KMS-11 (cell line): ENCODE measurements around the gene UQCR11.

Source experiments
- H2AFZ ChIP-seq: fragments of 200-600 bp; sonication (generic); 2 replicates; pipeline ENCODE4 v1.6.1; 2016; ENCODE audit warnings: antibody characterized with exemption, mixed run types, low read depth
- H3K27ac ChIP-seq: fragments of 200-600 bp; sonication (generic); 2 replicates; pipeline ENCODE4 v1.6.1; 2016; ENCODE audit warnings: mild to moderate bottlenecking, mixed run types
- H3K27me3 ChIP-seq: fragments of 200-600 bp; sonication (generic); 2 replicates; pipeline ENCODE4 v1.6.1; 2017; ENCODE audit warnings: mild to moderate bottlenecking, low read depth, mixed run types, moderate library complexity; ENCODE audit not compliant: insufficient read depth
- H3K36me3 ChIP-seq: fragments of 200-600 bp; sonication (generic); 2 replicates; pipeline ENCODE4 v1.6.1; 2017; ENCODE audit warnings: mild to moderate bottlenecking, mixed run types; ENCODE audit not compliant: insufficient read depth
- H3K4me1 ChIP-seq: fragments of 200-600 bp; sonication (generic); 2 replicates; pipeline ENCODE4 v1.6.1; 2016; ENCODE audit warnings: mild to moderate bottlenecking, low read depth, mixed run types; ENCODE audit not compliant: poor library complexity, severe bottlenecking
- H3K4me2 ChIP-seq: fragments of 200-600 bp; sonication (generic); 2 replicates; pipeline ENCODE4 v1.7.0; 2016; ENCODE audit warnings: mild to moderate bottlenecking, mixed run types
- H3K4me3 ChIP-seq: fragments of 200-600 bp; sonication (generic); IDR thresholded peaks from 2 replicates; pipeline ENCODE4 v1.6.1; 2017; ENCODE audit warnings: low read depth, low read length, mixed read lengths; ENCODE audit not compliant: insufficient read depth
- H3K79me2 ChIP-seq: fragments of 200-600 bp; sonication (generic); 2 replicates; pipeline ENCODE4 v1.6.1; 2016; ENCODE audit warnings: low read depth, mixed run types; ENCODE audit not compliant: insufficient read depth
- H3K9ac ChIP-seq: fragments of 200-600 bp; sonication (generic); 2 replicates; pipeline ENCODE4 v1.6.1; 2016; ENCODE audit warnings: mild to moderate bottlenecking, mixed run types
- H4K20me1 ChIP-seq: fragments of 200-600 bp; sonication (generic); 2 replicates; pipeline ENCODE4 v1.6.1; 2016; ENCODE audit warnings: mild to moderate bottlenecking, mixed run types; ENCODE audit not compliant: insufficient read depth
- CTCF ChIP-seq: fragments of 200-600 bp; sonication (generic); conservative IDR thresholded peaks from 2 replicates; pipeline ENCODE4 v1.6.1; 2017; ENCODE audit warnings: low read depth, mild to moderate bottlenecking, antibody characterized with exemption, low read length, moderate library complexity, mixed read lengths

Gene UQCR11

GRCh38 chr19:1558552-1558951 lies 46.7 kb downstream of the UQCR11 start:
- Histone ChIP-seq H3K4me1 (no peaks in the 10 kb centered on the region), H3K4me3 (no peak overlapping the region), H3K4me2 (no peak overlapping the region), H2AFZ (no peak overlapping the region), H3K9ac (no peak overlapping the region), H3K79me2 (no peaks in the 10 kb centered on the region), H3K36me3 (no peaks in the 10 kb centered on the region), H3K27ac (no peak overlapping the region), H3K27me3 (no peaks in the 10 kb centered on the region), H4K20me1 (no peaks in the 10 kb centered on the region)
- no peak for TF ChIP-seq CTCF

GRCh38 chr19:1556390-1557070 lies 48.7 kb downstream of the UQCR11 start:
- Histone ChIP-seq H3K27ac (no peak overlapping the region), H4K20me1 (no peaks in the 10 kb centered on the region), H3K4me3 (no peak overlapping the region), H3K4me1 (no peaks in the 10 kb centered on the region), H3K79me2 (no peaks in the 10 kb centered on the region), H3K36me3 (no peaks in the 10 kb centered on the region), H3K9ac (no peak overlapping the region), H2AFZ (no peak overlapping the region), H3K27me3 (peaks cover under 1% of the 10 kb centered on the region; the same call in 1 of the 2 replicates), H3K4me2 (no peak overlapping the region)
- TF ChIP-seq CTCF: no peak

GRCh38 chr19:1555487-1556389 lies 49.5 kb downstream of the UQCR11 start:
- Histone ChIP-seq H3K36me3 (no peaks in the 10 kb centered on the region), H4K20me1 (no peaks in the 10 kb centered on the region), H3K27me3 (peaks cover 3% of the 10 kb centered on the region; the same call in 1 of the 2 replicates), H3K4me2 (no peak overlapping the region), H3K27ac (no peak overlapping the region), H3K4me1 (no peaks in the 10 kb centered on the region), H3K79me2 (no peaks in the 10 kb centered on the region), H2AFZ (no peak overlapping the region), H3K9ac (no peak overlapping the region), H3K4me3 (no peak overlapping the region)
- no peak for TF ChIP-seq CTCF

GRCh38 chr19:1554968-1555367 lies 50.3 kb downstream of the UQCR11 start:
- no peaks in the 10 kb centered on the region for H3K79me2 ChIP-seq
- H3K27ac ChIP-seq: no peak overlapping the region
- no peak overlapping the region for H3K4me3 ChIP-seq
- H3K4me1 ChIP-seq: no peaks in the 10 kb centered on the region
- H4K20me1 ChIP-seq: no peaks in the 10 kb centered on the region
- no peak overlapping the region for H3K9ac ChIP-seq
- TF ChIP-seq CTCF: no peak
- no peak overlapping the region for H2AFZ ChIP-seq
- H3K36me3 ChIP-seq: no peaks in the 10 kb centered on the region
- peaks cover 3% of the 10 kb centered on the region; the same call in 1 of the 2 replicates for H3K27me3 ChIP-seq
- H3K4me2 ChIP-seq: no peak overlapping the region
